Measurements from ENCODE around the gene HOXA9.

DNA sequence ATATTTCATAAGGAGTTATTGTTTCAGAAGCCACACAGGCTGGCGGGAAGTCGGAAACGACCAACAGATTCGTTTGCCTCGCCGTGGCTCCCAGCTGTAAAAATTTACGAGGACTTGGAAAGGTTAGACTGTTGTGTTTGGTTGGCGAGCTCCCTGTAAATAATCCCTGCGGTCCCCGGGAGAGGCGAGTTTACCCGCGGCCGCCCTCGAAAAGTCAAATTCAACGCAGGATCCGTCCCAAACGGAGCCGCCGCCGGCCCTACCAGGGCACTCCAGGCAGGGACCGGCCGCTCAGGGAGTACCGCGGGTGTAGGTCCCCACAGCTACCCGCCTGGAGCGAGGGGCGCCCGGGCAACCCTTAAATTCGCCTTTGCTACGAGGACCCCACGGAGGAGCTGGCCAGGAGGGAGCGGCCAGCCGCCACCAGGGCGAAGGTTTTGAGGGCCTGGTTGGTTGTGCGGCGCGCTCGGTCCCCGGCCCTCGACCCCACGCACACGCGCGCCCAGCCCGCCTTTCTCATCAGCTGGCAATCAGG is 726 bp upstream of the HOXA9 start:
- TF ChIP-seq POLR2A (IDR thresholded peaks at IDR 0.05; ENCODE audit: extremely low read depth, insufficient read length) (no peak), MYC (IDR thresholded peaks at IDR 0.05; ENCODE audit: low read depth, low read length) (no peak)
- TF ChIP-seq, protein P1, sequence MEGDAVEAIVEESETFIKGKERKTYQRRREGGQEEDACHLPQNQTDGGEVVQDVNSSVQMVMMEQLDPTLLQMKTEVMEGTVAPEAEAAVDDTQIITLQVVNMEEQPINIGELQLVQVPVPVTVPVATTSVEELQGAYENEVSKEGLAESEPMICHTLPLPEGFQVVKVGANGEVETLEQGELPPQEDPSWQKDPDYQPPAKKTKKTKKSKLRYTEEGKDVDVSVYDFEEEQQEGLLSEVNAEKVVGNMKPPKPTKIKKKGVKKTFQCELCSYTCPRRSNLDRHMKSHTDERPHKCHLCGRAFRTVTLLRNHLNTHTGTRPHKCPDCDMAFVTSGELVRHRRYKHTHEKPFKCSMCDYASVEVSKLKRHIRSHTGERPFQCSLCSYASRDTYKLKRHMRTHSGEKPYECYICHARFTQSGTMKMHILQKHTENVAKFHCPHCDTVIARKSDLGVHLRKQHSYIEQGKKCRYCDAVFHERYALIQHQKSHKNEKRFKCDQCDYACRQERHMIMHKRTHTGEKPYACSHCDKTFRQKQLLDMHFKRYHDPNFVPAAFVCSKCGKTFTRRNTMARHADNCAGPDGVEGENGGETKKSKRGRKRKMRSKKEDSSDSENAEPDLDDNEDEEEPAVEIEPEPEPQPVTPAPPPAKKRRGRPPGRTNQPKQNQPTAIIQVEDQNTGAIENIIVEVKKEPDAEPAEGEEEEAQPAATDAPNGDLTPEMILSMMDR (IDR thresholded peaks at IDR 0.05; ENCODE audit: low read depth, low read length) = no peak
- TF ChIP-seq, protein P2, sequence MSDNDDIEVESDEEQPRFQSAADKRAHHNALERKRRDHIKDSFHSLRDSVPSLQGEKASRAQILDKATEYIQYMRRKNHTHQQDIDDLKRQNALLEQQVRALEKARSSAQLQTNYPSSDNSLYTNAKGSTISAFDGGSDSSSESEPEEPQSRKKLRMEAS (IDR thresholded peaks at IDR 0.05; ENCODE audit: low read depth, low read length) = no peak

Data from NB4 (cell line).